IPS DF 4.7 (cell line): ENCODE results near the gene TUBB2B.
"Not testable (repeated sequence)": the region's sequence is repeated elsewhere in the genome, so short reads cannot be mapped to it uniquely, and the experiment has no call there.

Source experiments
- DNase-seq: peaks from one replicate; pipeline ENCODE4 v3.0.0-alpha.2; 2013; ENCODE audit warnings: low spot score; ENCODE audit errors: extremely low read depth

The TUBB2B gene

GRCh38 chr6:3212261-3212660 lies 15.2 kb downstream of the TUBB2B start:
- no peak for DNase-seq

- no peak for DNase-seq
Measured at GRCh38 chr6:3211681-3212080, 15.8 kb downstream of the TUBB2B start.

GRCh38 chr6:3210024-3210610 lies 17.3 kb downstream of the TUBB2B start:
- no peak for DNase-seq

DNA sequence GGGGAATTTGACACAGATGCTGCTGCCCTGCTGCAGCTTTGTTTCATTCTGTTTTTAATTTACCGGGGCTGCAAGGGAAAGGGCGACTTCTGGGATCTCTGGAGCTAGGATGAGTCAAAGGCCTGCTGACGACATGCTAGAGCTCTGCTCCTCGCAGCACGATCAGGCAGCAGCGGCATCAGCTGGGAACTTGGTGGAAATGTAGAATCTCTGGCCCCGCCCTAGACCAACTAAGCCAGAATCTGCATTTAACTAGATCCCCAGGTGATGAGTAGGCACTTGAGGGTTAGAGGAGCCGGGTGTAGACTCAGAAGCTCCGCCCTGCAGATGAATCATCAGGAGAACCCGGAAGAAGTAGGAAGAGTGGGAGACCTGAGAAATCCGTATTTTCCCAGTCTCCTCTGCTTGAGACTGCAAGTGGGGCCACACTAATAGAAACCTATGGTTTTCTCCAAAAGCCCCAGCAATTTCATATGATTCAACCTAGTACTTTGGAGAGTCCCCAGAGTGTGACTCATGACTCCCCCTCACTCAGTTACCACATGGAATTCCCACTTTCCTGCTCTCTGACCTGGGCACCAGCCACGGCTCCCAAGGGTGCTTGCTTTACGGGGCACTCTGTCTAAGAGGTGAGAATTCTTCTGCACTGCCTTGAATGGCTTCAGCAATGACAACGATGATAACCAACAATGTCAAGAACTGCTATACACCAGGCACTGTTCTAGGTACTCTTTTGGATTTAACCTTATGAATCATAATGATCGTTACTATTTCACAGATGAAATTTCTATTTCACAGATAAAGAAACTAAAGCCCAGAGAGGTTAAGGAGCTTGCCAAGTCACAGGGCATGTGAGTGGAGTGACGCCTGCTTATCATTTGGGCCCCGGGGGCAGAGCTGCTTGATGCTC lies 18.1 kb downstream of the TUBB2B start:
- DNase-seq = peak; percentile 99

GRCh38 chr6:3208775-3209113 lies 18.7 kb downstream of the TUBB2B start:
- DNase-seq = no peak

DNA sequence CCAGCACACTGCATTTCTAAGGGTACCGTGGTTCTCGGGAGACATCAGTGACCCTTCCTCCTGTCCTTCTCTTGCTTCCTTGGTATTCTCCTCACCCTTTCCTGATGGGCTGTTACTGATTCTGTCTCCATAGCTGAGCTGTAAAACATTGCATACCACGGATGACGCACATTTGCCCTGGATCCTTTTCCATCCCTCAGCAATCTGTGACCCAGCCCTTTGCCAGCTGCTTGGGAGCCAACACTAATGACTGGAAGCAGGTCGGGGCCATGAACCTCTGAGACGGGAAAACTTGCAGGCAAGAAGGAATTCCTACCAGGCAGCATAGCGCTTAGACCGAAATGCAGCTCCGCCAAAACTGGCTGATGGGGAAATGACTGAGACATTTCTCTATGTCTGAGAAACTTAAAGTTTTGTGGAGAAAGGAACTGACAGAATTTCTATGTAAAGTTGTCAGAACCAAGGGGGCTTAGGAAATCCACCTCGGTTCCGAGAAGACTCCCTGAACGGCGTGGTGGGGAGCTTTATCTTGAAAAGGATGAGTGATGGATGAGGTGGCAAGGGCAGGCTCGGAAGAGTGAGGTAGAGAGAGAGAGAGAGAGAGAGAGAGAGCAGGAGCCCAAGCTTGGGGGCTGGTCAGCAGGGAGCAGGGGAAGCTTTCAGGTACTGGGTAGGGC lies 19.2 kb downstream of the TUBB2B start:
- no peak for DNase-seq

GRCh38 chr6:3206339-3207015 lies 21.0 kb downstream of the TUBB2B start:
- no peak for DNase-seq

GRCh38 chr6:3205913-3206312 lies 21.5 kb downstream of the TUBB2B start:
- DNase-seq = no peak

DNA sequence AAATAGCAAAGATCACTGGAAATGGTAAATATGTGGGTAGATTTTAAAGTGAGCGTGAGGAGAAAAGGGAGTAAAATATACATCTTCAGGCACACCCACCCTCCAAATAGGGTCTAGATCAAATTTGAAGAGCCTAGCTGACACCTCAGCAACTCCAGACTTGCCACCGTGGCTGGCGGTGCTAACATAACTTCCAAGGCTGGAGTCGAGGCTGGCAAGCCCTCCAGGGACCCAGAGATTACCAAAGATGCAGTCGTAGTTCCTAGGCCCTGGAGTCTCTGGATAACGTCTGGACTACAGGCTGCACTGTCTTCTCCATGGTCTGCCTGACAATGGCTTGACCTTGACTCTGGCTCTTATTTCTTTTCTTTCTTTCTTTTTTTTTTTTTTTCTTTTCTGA lies 22.5 kb downstream of the TUBB2B start:
- DNase-seq = no peak

DNA sequence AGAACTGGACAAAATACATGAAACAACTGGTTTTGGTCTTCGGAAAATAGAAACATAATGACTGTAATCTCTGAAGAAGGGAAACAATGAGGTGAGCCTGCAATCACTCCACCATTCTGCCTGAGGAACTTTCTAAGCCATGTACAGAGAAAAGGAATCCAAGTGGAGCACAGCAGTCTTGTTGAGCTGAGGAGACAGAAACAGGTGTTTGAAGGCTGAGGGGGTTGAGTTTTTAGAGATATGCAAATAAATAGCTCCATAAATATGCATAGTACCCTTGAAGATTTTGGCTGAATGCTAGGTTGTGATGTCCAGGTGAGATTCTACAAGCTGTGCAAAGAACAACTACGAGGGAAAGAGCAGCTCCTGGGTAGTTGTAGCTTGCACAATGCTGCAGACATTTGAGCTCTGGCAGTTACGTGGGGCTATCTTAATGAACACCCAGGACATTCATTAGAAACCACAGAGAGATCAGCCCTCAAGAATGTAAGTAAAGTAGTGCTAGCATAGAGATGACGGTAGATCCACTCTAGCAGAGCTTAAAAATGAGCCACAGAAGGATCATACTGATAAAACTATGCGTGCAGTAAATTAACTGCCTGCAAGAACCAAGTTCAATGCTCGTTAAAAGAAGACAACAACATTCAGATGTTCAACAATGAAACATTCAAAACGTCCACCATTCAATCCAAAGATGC lies 24.3 kb downstream of the TUBB2B start:
- no peak for DNase-seq

DNA sequence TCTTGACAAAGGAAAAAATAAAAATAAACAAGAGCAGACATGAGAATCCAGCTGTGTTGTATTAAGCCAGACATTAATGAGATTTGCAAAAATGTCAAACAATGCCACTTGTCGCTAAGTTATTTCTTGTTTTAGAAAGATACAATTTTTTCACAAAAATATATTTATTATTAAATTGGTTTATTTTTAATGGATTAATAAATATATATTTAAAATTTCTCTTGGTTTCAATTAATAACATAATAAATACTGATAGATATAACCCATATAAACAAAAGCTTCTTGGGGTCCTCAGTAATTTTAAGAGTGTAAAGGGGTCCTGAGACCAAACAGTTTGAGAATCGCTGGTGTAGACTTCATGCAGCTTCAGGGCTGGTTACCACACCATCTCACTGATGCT lies 26.1 kb downstream of the TUBB2B start:
- no peak for DNase-seq

DNA sequence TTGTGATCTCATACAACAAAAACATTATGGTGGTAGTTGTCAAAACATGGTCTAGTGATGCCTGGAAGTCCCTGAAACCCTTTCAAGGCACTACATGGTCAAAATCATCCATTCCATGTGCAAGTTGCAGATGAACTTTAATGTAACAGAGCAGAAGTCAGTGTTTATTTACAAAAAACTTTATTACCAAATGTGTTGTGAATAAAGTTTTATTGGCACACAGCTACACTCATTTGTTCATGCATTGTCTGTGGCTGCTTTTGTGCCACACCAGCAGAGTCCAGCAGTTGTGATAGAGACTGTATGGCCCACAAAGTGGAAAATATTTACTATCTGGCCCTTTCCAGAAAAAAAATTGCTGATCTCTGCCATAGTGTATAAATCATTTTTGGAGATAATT lies 26.8 kb downstream of the TUBB2B start:
- DNase-seq = no peak

DNA sequence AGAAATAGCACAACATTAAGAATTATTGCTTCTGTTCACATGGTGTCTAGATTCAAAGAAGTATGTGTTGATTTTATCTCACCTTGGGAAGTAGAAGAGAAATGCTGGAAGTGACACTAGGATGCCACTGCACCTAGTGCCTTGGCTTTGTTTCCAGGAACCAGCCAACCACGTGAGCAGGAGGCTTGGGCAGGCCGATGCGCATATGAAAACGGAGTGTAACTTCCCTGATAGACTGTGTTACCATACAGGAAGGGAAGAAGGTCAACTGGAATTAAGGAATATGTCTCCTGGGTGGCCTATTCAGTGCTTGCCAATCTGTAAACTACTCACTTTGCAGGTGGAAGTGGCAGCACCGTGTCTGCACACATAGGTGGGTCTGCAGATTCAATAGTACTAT lies 28.1 kb downstream of the TUBB2B start:
- no peak for DNase-seq

DNA sequence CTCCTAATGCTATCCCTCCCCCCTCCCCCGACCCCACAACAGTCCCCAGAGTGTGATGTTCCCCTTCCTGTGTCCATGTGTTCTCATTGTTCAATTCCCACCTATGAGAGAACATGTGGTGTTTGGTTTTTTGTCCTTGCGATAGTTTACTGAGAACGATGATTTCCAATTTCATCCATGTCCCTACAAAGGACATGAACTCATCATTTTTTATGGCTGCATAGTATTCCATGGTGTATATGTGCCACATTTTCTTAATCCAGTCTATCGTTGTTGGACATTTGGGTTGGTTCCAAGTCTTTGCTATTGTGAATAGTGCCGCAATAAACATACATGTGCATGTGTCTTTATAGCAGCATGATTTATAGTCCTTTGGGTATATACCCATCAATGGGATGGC lies 29.7 kb downstream of the TUBB2B start:
- DNase-seq = not testable (repeated sequence)

- DNase-seq = no peak
Measured at GRCh38 chr6:3196770-3197169, 30.7 kb downstream of the TUBB2B start.

DNA sequence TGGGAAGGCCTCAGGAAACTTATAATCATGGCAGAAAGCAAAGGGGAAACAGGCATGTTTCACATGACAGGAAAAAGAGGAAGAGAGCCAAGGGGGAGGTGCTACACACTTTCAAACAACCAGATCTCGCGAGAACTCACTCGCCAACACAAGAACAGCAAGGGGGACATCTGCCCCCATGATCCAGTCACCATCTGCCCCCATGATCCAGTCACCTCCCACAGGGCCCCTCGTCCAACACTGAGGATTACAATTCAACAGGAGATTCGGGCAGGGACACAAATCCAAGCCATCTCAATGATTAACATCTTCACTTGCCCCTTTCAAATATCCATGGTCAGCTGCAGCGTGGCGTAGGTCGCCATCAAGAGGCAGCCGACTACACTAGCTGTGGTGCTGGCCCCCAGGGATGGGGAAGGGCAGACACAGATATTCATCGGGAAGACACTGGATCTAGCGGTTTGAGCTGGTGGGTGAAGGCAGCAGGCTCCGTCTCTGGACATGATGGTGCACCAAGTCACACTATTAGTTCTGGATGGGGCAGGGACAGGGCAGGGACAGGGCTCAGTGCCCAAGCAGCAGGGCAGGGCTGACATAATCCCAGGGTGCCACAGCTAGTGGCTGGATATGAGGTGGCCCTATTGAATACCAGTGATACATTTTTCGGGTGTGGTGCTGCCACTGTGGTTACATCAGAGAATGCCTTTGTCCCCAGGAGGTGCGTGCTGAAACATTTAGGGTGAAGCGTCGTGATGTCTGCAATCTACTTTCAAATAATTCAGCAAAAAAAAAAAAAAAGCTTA lies 31.6 kb downstream of the TUBB2B start:
- no peak for DNase-seq

GRCh38 chr6:3195420-3195694 lies 32.1 kb downstream of the TUBB2B start:
- no peak for DNase-seq

GRCh38 chr6:3194535-3195419 lies 32.7 kb downstream of the TUBB2B start:
- DNase-seq = no peak

DNA sequence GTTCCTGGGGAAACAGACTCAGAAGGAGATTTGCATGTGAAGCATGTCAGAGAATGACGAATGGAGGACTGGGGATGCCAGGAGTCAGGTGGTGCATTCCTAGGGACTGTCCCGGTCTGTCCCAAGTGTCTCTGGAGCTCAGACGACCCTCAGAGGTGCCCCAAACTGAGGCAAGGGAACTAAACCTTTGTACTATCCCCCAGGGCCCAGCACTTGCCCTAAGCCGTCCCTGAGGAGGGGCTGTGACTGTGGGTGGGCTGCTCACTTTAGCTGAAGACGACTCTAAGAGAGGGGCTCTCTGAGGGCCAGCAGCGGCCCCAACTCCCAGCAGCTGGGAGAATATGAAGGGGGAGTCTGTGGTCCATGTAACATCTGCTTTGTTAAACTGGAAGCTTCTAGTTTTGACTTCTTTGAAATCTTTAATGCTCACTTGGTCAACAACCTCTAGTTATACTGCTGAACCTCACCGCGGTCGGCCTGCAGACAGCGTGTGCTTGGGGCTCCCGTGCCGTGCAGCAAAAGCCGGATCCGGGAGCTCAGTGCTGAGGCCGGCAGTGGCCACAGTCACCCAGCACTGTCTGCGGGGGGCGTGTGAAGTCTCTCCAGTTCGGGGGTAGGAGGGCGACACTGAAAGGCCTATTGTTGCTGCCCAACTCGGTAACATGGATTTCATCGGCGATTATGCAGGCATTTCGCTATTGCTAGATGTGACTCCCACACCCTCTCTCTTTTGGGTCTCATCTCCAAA lies 34.2 kb downstream of the TUBB2B start:
- no peak for DNase-seq
